ENCODE measurements around the gene VRK2.

VRK2 gene

DNA sequence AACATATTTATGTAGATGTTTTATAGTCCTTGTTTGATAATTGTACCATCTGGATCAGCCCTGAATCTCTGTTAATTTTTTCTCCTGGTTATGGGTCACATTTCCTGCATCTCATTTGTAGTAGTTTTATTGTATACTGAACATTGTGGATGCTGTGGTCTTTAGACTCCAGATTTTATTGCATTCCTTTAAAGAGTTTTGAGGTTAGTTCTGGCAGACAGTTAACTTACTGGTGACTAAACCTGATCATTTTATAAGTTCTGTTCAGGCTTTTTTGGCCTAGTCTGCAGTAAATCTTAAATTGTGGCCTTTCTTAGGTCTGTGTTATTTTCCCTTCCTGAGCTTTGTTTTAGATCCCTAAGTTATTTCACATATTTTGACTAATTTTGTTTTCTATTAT, 110.2 kb downstream of the VRK2 start:
- TF ChIP-seq, protein P1, sequence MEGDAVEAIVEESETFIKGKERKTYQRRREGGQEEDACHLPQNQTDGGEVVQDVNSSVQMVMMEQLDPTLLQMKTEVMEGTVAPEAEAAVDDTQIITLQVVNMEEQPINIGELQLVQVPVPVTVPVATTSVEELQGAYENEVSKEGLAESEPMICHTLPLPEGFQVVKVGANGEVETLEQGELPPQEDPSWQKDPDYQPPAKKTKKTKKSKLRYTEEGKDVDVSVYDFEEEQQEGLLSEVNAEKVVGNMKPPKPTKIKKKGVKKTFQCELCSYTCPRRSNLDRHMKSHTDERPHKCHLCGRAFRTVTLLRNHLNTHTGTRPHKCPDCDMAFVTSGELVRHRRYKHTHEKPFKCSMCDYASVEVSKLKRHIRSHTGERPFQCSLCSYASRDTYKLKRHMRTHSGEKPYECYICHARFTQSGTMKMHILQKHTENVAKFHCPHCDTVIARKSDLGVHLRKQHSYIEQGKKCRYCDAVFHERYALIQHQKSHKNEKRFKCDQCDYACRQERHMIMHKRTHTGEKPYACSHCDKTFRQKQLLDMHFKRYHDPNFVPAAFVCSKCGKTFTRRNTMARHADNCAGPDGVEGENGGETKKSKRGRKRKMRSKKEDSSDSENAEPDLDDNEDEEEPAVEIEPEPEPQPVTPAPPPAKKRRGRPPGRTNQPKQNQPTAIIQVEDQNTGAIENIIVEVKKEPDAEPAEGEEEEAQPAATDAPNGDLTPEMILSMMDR (IDR thresholded peaks at IDR 0.05) = no peak

DNA sequence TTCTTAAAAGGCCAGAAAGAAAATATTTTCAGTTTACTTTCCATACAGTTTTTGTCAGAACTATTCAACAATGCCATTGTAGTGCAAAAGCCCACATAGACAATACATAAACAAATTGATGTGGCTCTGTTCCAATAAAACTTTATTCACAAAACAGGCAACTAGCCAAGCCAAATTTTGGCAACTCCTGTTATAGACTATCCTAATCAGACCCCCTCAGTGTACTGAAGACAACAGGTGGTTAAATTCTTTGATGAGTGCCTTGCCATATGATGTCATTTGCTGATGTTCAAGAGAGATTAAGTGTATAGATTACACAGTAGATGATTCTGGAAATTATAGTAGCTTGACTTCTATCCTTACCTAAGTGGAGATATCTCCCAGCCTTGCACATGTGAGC, 111.1 kb downstream of the VRK2 start:
- TF ChIP-seq, protein P1 (IDR thresholded peaks at IDR 0.05) = no peak

DNA sequence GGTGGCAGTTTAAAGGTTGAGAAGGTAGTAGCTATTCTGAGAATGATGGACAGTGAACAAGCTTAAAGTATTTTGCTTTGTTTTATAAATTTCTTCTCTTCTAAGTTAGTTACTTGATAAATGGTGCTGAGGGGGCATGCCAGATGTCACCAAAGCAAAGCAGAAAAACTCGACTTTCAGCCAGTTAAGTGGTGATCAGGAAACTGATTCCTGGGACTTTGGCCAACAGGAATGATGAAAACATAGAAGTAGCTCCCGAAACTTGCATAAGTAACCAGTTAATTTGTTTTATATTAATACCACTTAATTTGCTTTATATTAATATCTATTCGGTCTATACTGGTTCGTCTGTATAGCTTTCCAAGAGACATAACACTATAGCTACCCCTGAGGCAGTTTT, 111.9 kb downstream of the VRK2 start:
- TF ChIP-seq, protein P1 (IDR thresholded peaks at IDR 0.05) = no peak

DNA sequence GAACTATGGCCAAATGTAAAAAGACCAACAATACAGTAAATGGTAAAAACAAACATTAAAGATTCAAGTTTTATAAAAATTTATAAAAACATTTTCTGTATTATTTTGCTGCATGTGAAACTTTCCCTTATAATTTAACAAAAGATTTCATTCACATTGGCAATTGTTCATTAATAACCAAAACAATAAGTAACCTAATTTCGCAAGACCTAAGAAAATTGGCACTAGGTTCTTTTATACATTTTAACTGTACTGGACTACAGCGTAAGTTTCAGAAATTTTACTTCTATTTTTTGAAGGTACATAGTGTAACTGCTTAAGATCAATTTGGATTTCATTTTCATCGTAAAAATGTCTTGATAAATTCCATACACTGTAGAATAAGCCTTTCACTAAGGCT, 117.3 kb downstream of the VRK2 start:
- TF ChIP-seq, protein P1 (IDR thresholded peaks at IDR 0.05) = no peak

DNA sequence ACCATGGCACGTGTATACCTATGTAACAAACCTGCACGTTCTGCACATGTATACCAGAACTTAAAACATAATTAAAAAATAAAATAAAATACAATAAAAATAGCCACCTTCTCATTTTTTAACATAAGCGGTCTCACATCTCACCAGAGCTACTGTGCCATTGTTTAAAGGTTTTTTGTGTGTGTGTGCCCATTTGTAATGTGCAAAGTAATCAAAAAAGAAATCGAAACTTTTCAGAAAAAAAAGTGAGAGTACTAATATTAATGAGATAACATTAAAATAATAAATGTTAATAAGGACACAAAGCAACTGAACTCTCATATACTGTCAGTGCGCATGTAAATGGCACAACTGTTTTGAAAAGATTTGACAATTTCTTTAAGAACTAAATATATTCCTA, 134.0 kb downstream of the VRK2 start:
- TF ChIP-seq, protein P1 (IDR thresholded peaks at IDR 0.05) = no peak

DNA sequence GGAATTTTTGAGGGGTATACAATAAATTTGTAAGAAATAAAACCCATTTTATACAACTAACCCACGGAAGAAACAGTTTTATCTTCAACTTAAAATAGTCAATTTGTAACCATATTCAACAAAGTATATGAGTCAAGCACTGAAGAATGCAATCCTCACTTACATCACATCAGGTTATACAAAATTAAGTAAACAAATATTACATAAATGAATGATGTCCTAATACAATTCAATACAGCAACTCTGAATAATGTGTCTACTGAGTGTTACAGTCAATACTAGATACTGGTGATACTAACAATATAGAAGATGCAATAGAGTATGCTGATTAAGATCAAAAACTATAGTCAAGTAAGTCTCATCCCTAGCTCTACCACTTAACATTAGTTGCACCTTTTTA, 135.9 kb downstream of the VRK2 start:
- TF ChIP-seq, protein P1 (IDR thresholded peaks at IDR 0.05) = no peak

DNA sequence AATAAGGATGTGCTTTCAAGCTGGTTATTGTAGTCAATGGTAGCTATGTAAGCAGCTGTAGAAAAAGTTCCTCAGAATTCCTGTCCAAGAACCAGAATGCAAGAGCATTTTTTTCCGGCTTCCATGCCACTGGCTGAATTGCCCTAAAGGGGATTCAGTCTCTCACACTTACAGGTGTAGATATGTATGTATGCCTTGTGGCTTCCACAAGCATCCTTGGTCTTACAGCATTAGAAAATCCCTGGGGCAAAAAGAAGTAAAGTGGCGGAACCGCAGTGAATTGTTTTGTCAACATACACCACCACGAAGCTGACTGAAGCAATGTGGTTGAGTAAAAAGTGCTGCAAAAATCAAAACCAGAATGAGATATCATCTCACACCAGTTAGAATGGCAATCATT, 139.9 kb downstream of the VRK2 start:
- TF ChIP-seq, protein P1 (IDR thresholded peaks at IDR 0.05) = no peak

DNA sequence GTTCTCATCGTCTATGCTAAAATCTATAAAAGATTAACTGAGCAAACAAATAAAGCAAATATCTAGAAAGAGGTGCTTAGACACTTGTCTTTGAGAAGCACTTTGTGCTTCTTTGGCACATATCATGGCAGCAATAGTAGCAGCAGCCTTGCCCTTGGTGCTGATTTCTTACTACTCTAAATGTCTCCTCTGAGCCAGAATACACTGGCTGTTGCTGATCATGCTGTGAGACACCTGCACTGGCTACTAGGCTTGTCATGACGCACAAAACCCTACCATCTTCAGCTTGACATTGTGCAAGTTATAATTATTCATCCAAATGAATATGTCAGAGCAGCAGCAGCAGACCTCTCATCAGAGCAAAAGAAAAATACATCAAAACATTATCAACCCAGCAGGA, 147.9 kb downstream of the VRK2 start:
- TF ChIP-seq, protein P1 (IDR thresholded peaks at IDR 0.05) = no peak
